ENCODE data around the gene PDE1A. TPM values are rescaled to one million over a fixed set of nuclear protein-coding genes. Genes with fewer than 3 reads are reported as not detected.

PDE1A gene
- total and polyA plus RNA-seq, 2 donors (not counting 1 experiment from before 2014, with no cell fraction given) = 0.07 TPM; not detected in 1

GRCh38 chr2:182173944-182174622 is 252.8 kb downstream of the PDE1A start:
- Mint-ChIP-seq H3K4me3 (no peak overlapping the region), H3K4me1 (no peaks in the 10 kb centered on the region), H3K27ac (no peak overlapping the region), H3K27me3 (no peaks in the 10 kb centered on the region), H3K9me3 (ENCODE audit: insufficient read depth) (no peaks in the 10 kb centered on the region)
- CTCF ChIA-PET = no interaction called here
- no peaks in the 10 kb centered on the region for H3K79me2 ChIP-seq (ENCODE audit: control insufficient read depth, insufficient read depth, low read length)
- ATAC-seq (ENCODE audit: low read depth) (no peak), DNase-seq (no peak)
- H3K4me3 ChIP-seq (ENCODE audit: control extremely low read depth in 1 of 5, extremely low read depth in 1 of 5, insufficient read depth in 1 of 5, low read depth in 2 of 5, low read length in 4 of 5) = no peak overlapping the region
- TF ChIP-seq CTCF (IDR thresholded peaks at IDR 0.05) (no peak), EZH2 (IDR thresholded peaks at IDR 0.05; ENCODE audit: borderline replicate concordance, insufficient read depth, low read depth, low read length, poor library complexity, severe bottlenecking) (no peak)
- H2AFZ ChIP-seq (ENCODE audit: insufficient read depth, low read depth, low read length, poor library complexity, severe bottlenecking) = no peak overlapping the region
- intact Hi-C loops (cut with micrococcal nuclease) = no loop called here
- WGBS (ENCODE audit: insufficient coverage) = no CpG with 5 or more reads among the region's 5 CpGs
- no peaks in the 10 kb centered on the region for H3K36me3 ChIP-seq (replicated peaks in 1 of 2; ENCODE audit: control extremely low read depth in 1 of 2, control insufficient read depth in 1 of 2, extremely low read depth in 1 of 2, insufficient read depth in 2 of 2, low read length in 1 of 2)
- POLR2A ChIA-PET = no interaction called here
- no peak overlapping the region for H3K27ac ChIP-seq (ENCODE audit: low read length in 2 of 2)
- no peaks in the 10 kb centered on the region for H3K27me3 ChIP-seq (replicated peaks in 1 of 4; ENCODE audit: control extremely low read depth in 1 of 4, control insufficient read depth in 3 of 4, insufficient read depth in 4 of 4, low read length in 3 of 4)
- no peaks in the 10 kb centered on the region for H3K4me1 ChIP-seq (ENCODE audit: control insufficient read depth in 2 of 2, insufficient read depth in 2 of 2, low read length in 2 of 2)
- no peaks in the 10 kb centered on the region for H4K20me1 ChIP-seq (ENCODE audit: control insufficient read depth, insufficient read depth, low read length, poor library complexity, severe bottlenecking)
- no peak overlapping the region for H3K9ac ChIP-seq (ENCODE audit: low read length)
- no peaks in the 10 kb centered on the region for H3K9me3 ChIP-seq (ENCODE audit: control extremely low read depth in 1 of 3, control insufficient read depth in 2 of 3, insufficient read depth in 1 of 3, low read length in 2 of 3)
- no peak overlapping the region for H3K4me2 ChIP-seq (replicated peaks; ENCODE audit: low read depth, low read length, poor library complexity, severe bottlenecking)

- WGBS (ENCODE audit: insufficient coverage) = no CpG with 5 or more reads among the region's 3 CpGs
Measured at GRCh38 chr2:182170341-182170740, 256.5 kb downstream of the PDE1A start.

More at GRCh38 chr2:182170341-182170740, 256.5 kb downstream of the PDE1A start:
- Histone ChIP-seq H3K27ac (ENCODE audit: low read length in 2 of 2) (no peak overlapping the region), H4K20me1 (ENCODE audit: control insufficient read depth, insufficient read depth, low read length, poor library complexity, severe bottlenecking) (no peaks in the 10 kb centered on the region), H3K4me1 (ENCODE audit: control insufficient read depth in 2 of 2, insufficient read depth in 2 of 2, low read length in 2 of 2) (no peaks in the 10 kb centered on the region), H2AFZ (ENCODE audit: insufficient read depth, low read depth, low read length, poor library complexity, severe bottlenecking) (no peak overlapping the region), H3K36me3 (replicated peaks in 1 of 2; ENCODE audit: control extremely low read depth in 1 of 2, control insufficient read depth in 1 of 2, extremely low read depth in 1 of 2, insufficient read depth in 2 of 2, low read length in 1 of 2) (no peaks in the 10 kb centered on the region), H3K4me3 (ENCODE audit: control extremely low read depth in 1 of 5, extremely low read depth in 1 of 5, insufficient read depth in 1 of 5, low read depth in 2 of 5, low read length in 4 of 5) (no peak overlapping the region), H3K4me2 (replicated peaks; ENCODE audit: low read depth, low read length, poor library complexity, severe bottlenecking) (no peak overlapping the region), H3K27me3 (replicated peaks in 1 of 4; ENCODE audit: control extremely low read depth in 1 of 4, control insufficient read depth in 3 of 4, insufficient read depth in 4 of 4, low read length in 3 of 4) (no peaks in the 10 kb centered on the region), H3K79me2 (ENCODE audit: control insufficient read depth, insufficient read depth, low read length) (no peaks in the 10 kb centered on the region), H3K9me3 (ENCODE audit: control extremely low read depth in 1 of 3, control insufficient read depth in 2 of 3, insufficient read depth in 1 of 3, low read length in 2 of 3) (no peaks in the 10 kb centered on the region), H3K9ac (ENCODE audit: low read length) (no peak overlapping the region)
- DNase-seq (no peak), ATAC-seq (ENCODE audit: low read depth) (no peak)
- POLR2A ChIA-PET = no interaction called here
- H3K27ac Mint-ChIP-seq = no peak overlapping the region
- peaks cover 3% of the 10 kb centered on the region for H3K27me3 Mint-ChIP-seq
- H3K4me1 Mint-ChIP-seq = no peaks in the 10 kb centered on the region
- no peaks in the 10 kb centered on the region for H3K9me3 Mint-ChIP-seq (ENCODE audit: insufficient read depth)
- TF ChIP-seq CTCF (IDR thresholded peaks at IDR 0.05) (no peak), EZH2 (IDR thresholded peaks at IDR 0.05; ENCODE audit: borderline replicate concordance, insufficient read depth, low read depth, low read length, poor library complexity, severe bottlenecking) (no peak)
- CTCF ChIA-PET = interaction anchor here (0.8 kb wide), 1 partner anchor 16 kb away, joined by 3 read pairs; no protein-coding TSS in a partner anchor
- H3K4me3 Mint-ChIP-seq = no peak overlapping the region
- intact Hi-C loops (cut with micrococcal nuclease) = no loop called here

Data from B cell (primary cell).